Activated naive CD8-positive, alpha-beta T cell treated with anti-CD3 and anti-CD28 coated beads, Interleukin-2, amount 50 U/mL, for 16 hours (primary cell): ENCODE measurements around the gene HNF4A.

Experiments
- DNase-seq: peaks from one replicate; pipeline ENCODE4 v3.0.0-alpha.2; 2020; ENCODE audit warnings: low read depth, low spot score

HNF4A gene

DNA sequence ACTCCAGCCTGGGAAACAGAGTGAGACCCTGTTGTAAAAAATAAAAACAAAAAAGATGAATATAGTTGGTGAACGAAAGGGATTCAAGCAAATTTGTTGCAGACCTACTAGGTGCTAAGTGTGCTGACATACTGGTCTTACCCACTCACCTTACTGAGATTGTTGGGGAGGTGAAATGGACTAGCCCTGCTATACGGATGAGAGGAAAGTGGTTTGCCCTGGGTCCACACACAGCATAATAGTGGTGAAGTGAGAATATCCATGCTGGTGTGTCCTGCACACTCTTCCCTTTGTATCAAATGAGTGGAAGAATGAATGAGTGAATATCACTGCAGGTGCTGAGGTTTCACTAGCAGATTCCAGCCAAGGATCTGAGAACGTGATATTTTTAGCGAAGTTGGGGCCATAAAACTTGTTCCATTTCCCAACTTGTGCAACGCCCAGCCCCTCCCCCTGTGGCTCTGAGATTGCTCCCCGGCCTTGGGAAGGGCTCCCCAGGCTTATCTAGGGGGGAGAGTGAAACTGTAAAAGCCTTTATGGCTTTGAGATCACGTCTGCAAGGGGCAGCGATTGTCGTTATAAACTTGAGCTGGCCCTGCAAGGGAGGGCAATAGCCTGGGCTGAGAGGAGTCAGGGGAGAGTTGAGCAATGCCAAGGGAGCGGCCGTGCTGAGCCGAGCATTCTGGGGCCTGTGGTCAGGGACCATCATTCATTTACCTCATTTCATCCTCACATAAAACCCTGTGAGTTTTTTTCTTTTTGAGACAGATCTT lies 87.0 kb downstream of the HNF4A start:
- DNase-seq: no peak

- DNase-seq: no peak
Observed at GRCh38 chr20:44445742-44446710, 90.5 kb downstream of the HNF4A start.

- DNase-seq: no peak
Observed at GRCh38 chr20:44447827-44448419, 92.4 kb downstream of the HNF4A start.

- no peak for DNase-seq
Observed at GRCh38 chr20:44448753-44449546, 93.5 kb downstream of the HNF4A start.

DNA sequence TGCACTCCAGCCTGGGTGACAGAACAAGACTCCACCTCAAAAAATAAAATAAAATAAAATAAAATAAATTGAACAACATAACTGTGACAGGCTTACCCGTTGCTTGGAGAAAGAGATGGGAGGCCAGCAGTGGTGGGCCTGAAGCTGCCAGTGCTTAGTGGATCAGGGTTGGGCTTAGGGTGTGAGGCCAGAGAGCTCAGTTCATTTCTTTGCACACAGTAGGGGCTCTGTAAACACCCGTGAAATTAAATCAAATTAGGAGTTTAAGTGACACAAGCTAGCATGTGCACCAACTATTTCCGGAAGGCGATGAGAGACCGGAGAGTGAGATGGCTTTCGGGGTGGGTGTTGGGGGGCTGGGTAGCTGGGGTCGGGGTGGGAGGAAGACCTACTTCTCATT lies 94.4 kb downstream of the HNF4A start:
- no peak for DNase-seq

DNA sequence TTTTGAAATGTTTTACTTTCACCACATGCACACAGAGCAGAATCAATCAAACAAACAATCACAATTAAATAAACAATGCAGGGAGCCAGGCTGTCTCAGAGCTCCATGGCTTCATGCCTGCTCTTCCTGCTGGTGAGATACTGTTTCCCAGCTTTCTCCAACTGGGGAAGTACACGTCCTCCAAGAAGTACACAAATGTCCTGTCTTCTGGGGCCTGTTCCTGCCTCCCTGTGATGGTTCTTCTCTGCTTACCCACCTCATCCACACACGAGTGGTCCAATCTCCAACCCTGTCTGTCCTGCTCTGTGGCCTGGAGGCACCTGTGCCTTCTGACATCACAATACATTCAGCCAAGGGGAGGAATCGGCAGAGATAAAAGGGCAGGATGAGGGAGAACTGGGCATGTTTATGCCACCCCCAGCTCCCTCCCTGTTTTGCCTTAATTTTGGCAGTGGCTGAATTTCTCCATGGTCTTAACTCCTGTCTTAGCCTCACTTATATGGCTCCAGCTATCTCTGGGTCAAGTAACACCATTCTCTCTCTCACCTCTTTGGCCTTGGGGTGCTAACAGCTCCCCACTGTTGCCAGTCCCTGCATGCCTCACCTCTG lies 94.9 kb downstream of the HNF4A start:
- DNase-seq: no peak

GRCh38 chr20:44450903-44451450 lies 95.5 kb downstream of the HNF4A start:
- DNase-seq: no peak

DNA sequence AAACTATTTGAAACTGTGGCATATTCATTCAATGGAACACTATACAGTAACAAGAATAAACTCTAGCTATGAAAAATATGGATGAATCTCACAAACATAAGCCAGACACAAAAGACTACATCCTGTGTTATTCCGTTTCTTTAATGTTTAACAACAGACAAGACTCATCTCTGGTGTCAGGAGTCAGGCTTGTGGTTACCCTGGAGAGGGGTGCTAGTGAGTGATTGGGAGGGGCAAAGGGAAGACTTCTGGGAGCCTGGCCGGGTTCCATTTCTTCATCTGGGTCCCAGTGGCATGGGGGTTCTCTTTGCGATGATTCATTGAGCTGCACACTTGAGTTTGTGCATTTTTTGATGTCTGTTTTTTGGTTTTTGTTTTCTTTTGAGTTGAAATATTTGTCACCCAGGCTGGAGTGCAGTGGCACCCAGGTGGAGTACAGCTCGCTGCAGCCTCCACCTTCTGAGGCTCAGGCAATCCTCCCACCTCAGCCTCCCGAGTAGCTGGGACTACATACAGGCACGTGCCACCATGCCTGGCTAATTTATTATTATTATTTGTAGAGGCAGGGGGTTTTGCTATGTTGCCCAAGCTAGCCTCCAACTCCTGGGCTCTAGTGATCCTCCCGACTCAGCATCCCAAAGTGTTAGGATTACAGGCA lies 98.9 kb downstream of the HNF4A start:
- no peak for DNase-seq

GRCh38 chr20:44455126-44455525 lies 99.6 kb downstream of the HNF4A start:
- DNase-seq: no peak

DNA sequence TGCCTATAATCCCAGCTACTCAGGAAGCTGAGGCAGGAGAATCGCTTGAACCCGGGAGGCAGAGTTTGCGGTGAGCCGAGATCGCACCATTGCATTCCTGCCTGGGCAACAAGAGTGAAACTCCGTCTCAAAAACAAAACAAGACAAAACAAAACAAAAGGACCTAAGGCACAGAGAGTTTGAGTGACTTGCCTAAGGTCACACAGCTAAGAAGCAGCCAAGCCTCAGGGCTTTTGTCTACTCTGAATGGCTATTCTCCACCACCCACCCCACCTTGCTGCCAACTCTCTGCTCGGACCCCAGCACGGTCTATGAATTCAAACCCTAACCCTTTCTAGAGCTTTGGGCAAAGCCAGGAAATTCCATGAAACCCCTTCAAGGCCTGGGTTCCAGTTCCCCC lies 101.1 kb downstream of the HNF4A start:
- no peak for DNase-seq

GRCh38 chr20:44457016-44457415 lies 101.5 kb downstream of the HNF4A start:
- no peak for DNase-seq

DNA sequence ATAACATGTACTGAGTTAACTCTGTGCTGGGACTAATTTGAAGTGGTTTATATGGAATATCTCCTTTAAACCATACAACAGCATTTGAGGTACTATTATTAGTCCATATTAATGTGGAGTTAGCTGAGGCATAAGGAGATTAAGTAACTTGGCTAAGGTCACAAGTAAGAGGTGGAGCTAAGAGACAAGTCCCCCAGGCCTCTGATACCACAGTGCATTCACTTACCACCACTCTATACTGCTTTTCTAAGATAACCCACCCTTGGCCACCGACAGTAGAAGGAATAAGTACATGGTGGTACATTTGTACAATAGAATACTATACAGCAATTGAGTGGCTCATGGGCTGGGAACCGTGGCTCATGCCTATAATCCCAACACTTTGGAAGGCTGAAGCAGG lies 103.8 kb downstream of the HNF4A start:
- no peak for DNase-seq

DNA sequence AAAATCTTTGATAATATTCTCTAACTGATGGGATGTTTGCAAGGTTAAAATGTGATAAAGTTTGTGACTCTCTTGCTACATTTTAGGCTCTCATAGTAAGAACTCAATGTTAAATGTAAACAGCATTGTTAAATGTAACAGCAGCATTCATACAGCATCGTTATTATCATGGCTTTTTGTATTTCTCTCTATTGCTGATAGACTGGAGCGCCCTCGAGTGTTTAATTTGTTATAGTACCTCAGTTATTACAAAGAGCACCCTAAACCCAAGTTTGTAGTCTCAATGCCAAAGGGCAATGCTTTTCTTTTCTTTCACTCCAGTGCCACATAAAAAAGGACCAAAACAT lies 105.3 kb downstream of the HNF4A start:
- no peak for DNase-seq

DNA sequence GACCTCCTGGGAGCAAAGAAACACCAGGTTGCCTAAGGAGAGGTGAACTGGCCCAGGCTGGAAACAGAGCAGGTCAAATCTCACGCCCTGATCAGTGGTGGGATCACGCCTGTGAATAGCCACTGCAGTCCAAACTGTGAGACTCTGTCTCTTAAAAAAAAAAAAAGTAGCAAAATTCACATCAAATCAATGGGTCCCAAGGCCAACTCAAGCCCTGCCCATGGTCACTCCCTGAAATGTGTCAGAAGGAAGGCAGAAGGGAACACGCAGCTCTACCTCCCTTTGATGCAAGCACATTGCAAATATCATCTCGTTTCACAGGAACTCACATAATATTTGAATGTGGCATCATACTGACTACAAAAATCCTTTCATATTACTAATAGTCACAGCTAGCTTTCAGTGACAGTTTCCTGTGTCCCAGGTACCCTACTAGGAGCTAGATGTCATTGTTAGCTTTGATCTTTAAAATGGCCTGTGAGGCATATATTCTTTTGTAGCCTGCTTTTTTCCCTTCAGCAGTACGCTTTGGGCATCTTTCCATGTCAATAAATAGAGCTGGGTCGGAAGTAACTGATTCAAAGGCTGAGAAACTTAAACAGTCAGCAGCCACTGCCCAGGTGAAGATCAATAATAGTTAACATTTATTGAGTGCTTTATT lies 105.8 kb downstream of the HNF4A start:
- DNase-seq: no peak

GRCh38 chr20:44461803-44462174 lies 106.3 kb downstream of the HNF4A start:
- DNase-seq: no peak

- DNase-seq: no peak
Observed at GRCh38 chr20:44463466-44463865, 108.0 kb downstream of the HNF4A start.

- no peak for DNase-seq
Observed at GRCh38 chr20:44464514-44464913, 109.0 kb downstream of the HNF4A start.

DNA sequence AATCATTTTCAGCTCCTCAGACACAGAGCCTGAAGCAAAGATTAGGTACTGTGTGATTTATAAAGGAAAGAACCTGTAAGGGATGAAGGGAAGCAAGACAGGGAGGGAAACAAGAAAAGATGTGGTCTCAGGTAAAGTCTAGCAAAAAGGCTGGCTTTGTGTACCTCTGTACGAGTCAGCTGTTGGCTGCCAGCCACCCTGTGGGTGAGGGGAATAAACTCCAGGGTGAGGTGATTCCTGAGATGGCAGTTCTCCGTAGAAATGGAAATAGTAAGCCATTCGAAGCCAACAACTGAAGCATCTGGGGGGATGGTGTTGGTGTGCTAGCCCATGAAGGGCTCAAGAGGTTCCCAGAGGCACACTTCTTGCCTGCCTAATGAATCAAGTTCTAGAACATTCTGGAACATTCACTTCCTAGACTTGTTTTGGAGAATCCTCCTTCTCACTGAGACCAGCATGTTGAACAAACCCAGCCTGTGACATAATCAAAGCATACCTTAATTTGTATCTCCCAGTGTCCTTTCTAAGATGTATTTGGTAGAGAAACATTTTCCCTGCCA lies 109.6 kb downstream of the HNF4A start:
- no peak for DNase-seq

DNA sequence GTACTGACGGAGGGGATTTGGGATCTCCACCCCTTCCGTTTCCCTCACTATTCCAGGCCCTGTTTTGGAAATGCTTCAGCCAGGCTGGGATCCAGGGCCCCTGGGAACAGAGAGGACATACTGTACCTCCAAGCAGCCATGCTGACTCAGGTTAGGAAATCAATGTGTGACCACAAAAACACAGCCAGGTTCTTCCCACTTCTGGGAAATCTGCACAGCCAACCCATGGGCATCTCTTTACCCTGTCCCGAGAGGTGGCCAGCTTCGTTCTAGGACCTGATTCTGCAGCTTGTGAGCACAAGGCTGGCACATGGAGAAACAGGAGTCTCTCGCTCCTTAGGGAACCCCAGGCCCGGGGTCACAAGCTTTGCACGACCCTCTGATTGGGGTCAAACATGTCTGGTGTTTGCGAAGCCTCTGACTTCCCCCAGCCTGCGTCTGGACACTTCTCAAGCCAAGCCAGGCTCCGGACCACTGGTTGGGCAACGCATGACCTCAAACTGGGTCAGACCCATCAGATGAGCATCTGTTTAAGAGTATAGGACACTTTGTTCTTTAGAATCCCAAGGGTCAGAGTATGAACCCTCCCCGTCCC lies 111.9 kb downstream of the HNF4A start:
- no peak for DNase-seq
